Measurements from ENCODE around the gene ATP1B3.

The ATP1B3 gene

DNA sequence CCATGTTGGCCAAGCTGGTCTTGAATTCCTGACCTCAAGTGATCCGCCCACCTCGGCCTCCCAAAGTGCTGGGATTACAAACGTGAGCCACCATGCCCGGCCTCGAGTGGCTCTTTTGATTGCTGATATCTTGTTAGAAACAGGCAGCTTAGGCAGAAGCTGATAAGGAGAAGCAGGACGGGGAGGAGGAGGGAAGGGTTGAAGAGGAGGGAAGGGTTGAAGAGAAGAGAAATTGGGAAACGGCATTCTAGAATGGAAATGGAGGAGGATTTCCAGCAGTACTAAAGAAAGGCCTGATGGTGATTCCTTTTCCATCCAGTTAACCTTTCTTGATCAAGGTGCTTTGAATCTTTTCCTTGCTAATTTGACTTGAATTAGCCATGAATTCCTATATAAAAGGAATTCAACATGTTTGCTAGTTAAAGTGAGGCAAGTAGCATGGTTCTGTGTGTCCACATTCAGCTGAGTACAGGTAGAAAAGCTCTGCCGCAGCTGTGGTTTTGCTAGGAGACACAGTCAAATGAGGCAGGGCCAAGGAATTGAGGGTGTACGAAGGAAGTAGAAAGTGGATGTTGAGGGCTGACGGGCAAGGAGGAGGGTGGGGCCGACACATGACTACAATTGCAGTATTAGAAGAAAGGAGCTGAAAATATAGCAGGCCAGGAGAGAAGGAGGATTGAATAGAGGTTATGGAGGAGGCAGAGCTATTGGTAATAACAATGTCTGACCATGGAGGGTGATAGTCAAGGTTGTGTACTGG lies 27.2 kb upstream of the ATP1B3 start:
- TF ChIP-seq GATA1 (IDR thresholded peaks at IDR 0.05; ENCODE audit: low read depth, low read length) = peak; percentile 81
- no peak for TF ChIP-seq POLR2A (IDR thresholded peaks at IDR 0.05; ENCODE audit: low read length)
- DNase-seq = peak; percentile 94 to 97

DNA sequence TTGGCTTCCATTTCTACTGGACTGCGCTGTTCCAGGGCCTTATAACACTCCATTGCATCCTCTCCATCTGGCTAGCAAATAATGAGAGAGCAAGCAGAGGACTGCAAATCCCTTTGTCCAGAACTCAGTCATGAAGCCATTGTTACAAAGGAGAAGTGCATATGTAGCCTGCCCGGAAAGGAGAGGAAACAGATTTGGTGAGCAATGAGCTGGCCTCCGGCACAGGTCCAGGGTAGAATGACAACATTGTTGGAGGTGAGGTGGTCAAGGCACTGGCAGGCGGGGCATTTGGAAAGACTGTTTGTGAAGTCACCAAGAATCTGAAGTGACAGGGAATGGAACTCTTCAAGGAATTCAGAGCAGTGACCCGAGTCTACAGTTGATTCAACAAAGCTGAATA lies 25.0 kb upstream of the ATP1B3 start:
- TF ChIP-seq GATA1 (IDR thresholded peaks at IDR 0.05; ENCODE audit: low read depth, low read length) = no peak
- DNase-seq = no peak

DNA sequence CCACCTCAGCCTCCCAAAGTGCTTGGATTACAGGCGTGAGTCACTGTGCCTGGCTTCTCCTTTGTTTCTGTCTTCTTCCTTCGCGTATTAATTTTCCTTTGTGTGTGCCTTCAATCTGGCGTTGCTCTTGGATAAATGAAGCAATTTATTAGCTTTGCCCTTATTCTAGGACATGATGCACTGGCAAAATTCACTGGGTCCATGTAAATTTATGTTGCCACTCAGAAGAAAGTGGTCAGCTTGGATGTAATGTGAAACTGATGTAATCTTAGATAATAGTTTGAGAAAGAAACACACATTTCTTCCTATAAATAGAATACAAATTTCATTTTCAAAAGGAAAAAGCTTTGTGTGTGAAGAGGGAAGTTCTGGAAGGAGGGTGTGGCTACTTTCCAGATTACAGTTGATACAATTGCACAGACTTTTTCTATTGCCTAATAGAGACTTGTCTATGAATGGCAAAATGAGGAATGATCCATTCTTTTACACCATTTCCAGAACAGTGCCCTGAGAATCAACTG lies 23.3 kb upstream of the ATP1B3 start:
- no peak for TF ChIP-seq POLR2A (IDR thresholded peaks at IDR 0.05; ENCODE audit: low read length)
- no peak for DNase-seq

DNA sequence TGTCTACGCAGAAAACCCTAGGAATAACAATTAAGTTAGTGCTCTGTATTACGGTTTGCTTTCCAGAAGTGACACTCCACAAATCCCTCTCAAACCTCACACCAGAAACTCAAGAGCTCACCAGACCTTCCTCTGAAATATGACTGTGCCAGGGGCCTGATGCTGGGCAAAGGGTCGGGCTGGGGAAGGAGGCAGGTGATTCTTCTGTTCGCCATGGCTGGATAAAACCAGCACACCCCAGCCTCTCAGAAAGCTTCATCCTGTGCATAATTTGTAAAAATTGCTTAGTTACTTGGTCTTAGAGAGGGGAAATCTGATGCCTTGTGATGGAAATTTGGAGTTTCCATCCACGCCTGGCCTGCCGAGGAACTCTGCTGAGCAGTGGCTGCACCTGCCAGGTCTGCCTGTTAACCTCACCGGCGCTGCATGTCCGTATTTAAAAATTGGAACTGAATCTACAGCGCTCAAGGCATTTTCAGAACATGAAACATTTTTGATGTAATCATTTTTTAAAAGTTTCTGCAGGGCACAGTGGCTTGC lies 22.7 kb upstream of the ATP1B3 start:
- DNase-seq = no peak
- TF ChIP-seq GATA1 (IDR thresholded peaks at IDR 0.05; ENCODE audit: low read depth, low read length) = no peak
- no peak for TF ChIP-seq POLR2A (IDR thresholded peaks at IDR 0.05; ENCODE audit: low read length)

DNA sequence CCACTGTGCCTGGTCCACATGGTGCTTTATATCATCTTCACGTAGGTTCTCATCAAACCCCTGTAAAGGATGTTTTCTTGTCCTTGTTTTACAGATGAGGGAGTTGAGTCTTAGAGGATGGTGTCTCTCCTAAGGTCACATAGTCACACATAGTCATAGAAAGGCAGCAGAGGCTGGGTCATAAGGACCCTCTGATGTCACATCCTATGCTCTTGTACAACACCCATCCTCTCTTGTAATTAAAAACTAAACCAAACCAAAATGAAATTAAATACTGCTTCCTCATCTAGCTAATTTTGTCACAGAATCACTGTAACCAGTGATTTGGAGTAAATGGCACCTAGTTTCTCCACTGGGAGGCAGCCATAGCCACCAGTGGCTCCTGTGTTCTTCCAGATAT lies 21.8 kb upstream of the ATP1B3 start:
- TF ChIP-seq GATA1 (IDR thresholded peaks at IDR 0.05; ENCODE audit: low read depth, low read length) (no peak), POLR2A (IDR thresholded peaks at IDR 0.05; ENCODE audit: low read length) (no peak)
- no peak for DNase-seq

DNA sequence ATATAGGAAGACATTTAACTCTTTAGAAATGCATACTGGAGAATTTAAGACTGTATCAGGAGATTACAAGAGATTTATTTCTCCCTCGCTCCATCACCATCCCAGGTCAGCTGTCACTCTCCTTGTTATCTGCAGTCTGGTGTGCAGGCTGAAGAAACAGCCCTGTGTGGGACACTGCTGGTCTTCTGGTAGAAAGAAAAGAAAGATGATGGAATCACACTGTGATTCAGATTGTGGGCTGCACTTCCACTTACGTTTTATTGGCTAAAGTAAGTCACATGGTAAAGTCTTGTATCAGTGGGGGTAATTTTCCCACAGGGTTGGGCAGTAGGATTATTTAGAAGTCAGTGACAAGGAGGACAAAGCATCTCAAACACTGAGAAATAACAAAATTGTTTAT lies 18.1 kb upstream of the ATP1B3 start:
- TF ChIP-seq POLR2A (IDR thresholded peaks at IDR 0.05; ENCODE audit: low read length) = no peak
- TF ChIP-seq GATA1 (IDR thresholded peaks at IDR 0.05; ENCODE audit: low read depth, low read length) = no peak
- DNase-seq = no peak

DNA sequence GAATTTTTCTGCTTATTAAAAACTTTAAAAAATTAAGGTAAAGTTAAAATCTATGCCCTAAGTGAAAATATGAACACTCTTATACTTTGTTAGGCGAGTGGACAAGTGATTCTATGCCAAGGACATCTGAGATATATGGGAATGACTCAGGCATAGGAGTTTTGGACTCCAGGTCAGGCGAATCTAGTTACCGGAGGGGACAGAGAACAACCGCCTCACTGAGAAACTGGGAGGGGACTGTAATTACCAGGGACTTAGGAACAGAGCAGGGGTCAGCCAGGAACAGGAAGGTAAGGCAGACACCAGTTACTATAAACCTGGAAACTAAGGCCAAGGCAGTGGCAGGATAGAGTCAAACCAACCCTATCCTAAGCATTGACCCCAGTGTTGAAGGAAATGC lies 16.8 kb upstream of the ATP1B3 start:
- DNase-seq = no peak
- no peak for TF ChIP-seq GATA1 (IDR thresholded peaks at IDR 0.05; ENCODE audit: low read depth, low read length)
- no peak for TF ChIP-seq POLR2A (IDR thresholded peaks at IDR 0.05; ENCODE audit: low read length)

DNA sequence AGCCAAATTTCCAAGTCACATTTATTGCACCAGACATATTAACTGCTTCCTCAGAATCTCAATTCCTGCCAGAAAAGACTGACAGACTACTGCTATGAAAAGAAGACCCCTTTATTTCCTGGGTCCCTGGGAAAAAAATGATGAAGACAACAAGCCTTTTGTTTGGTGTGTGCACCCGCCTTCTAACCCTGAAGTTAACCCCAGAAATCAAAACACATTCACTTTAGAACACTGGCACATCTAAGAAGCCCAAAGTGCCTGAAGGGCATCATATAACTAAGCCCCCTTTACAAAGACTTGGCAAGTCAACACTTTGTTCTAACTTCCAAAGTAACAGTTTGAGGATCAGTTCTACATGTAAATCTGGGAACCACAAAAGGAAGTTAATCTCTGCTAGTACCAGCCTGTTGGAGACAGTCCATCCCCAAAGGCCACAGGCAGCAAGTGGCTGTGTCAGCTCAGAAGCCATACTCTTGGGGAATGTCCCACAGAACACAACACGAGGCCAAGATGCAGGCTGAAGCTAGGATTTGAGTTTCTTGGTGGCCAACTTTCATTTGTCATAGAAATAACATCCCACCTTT lies 16.3 kb upstream of the ATP1B3 start:
- TF ChIP-seq POLR2A (IDR thresholded peaks at IDR 0.05; ENCODE audit: low read length) (no peak), GATA1 (IDR thresholded peaks at IDR 0.05; ENCODE audit: low read depth, low read length) (no peak)
- no peak for DNase-seq

DNA sequence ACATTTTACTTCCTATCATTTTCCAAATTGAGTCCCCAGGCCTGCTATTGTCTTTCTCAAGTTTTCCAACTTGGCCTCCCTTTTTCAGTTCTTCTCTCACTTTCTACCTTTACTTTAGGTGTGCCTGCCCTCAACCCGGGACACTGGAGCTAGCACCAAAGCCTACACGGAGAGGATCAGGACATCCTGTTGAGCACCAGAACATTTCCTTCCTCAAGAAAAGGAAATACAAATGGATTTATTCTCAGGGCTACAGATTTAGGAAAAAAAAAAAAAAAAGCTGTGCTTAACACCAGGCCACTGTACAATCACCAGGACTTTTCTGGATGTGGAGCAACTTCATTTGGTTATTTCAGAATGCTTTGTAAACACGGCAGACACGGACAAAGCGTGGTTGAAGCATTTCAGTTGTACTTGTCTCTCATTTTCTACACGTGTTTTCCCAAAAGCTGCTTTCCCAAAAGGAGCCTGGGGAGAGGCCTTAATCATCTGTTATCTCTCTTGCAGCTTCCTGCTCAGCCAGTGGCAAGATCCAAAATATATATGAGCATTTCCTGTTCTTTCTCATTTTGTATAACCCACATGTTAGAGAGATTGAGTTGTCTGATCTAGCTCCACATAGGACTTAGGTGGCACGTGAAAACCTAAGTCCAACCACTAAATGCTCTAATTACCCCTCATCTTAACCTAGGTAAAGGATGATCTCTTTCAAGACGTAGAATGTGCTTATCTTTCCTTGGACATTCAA lies 15.5 kb upstream of the ATP1B3 start:
- TF ChIP-seq GATA1 (IDR thresholded peaks at IDR 0.05; ENCODE audit: low read depth, low read length) (no peak), POLR2A (IDR thresholded peaks at IDR 0.05; ENCODE audit: low read length) (no peak)
- DNase-seq = no peak

DNA sequence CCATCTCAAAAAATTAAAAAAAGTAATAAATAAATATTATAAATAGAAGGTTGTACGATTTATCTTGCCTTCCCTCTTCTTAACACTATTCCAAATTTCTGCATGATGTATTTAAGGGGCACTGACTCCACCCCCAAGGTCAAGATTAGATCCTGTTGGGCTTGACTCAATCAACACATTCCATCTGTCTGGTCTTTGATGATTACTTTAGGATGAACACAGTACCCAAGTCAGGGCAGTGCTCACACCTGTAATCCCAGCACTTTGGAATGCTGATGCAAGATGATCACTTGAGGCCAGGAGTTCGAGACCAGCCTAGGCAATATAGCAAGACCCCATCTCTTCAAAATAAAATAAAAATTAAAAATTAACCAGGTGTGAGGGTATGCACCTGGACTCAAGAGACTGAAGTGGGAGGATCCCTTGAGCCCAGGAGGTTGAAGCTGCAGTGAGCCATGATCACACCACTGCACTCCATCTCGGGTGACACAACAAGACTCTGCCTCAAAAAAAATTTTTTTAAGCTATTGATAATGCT lies 14.1 kb upstream of the ATP1B3 start:
- TF ChIP-seq POLR2A (IDR thresholded peaks at IDR 0.05; ENCODE audit: low read length) = no peak
- no peak for TF ChIP-seq GATA1 (IDR thresholded peaks at IDR 0.05; ENCODE audit: low read depth, low read length)
- DNase-seq = peak in 1 of 2 experiments; percentile 62

DNA sequence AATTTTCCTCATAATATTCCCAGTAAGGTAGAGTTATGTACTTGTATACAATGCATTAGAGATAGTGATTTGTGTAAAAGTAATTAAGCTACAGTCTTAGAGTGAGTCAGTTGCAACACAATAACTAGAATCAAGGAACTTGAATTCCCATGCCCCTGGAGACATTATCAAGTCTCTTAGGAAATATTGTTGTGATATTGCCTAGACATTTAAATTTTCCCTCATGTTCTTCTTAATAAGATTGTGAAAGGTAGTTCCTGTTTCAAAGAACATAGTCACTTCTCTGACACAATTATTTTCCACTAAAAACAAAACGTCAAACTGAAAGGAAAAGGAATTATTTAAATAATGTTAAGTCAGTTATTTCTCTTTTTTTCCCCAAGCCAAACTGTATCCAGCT lies 13.0 kb upstream of the ATP1B3 start:
- DNase-seq = no peak
- TF ChIP-seq GATA1 (IDR thresholded peaks at IDR 0.05; ENCODE audit: low read depth, low read length) = no peak
- TF ChIP-seq POLR2A (IDR thresholded peaks at IDR 0.05; ENCODE audit: low read length) = no peak

DNA sequence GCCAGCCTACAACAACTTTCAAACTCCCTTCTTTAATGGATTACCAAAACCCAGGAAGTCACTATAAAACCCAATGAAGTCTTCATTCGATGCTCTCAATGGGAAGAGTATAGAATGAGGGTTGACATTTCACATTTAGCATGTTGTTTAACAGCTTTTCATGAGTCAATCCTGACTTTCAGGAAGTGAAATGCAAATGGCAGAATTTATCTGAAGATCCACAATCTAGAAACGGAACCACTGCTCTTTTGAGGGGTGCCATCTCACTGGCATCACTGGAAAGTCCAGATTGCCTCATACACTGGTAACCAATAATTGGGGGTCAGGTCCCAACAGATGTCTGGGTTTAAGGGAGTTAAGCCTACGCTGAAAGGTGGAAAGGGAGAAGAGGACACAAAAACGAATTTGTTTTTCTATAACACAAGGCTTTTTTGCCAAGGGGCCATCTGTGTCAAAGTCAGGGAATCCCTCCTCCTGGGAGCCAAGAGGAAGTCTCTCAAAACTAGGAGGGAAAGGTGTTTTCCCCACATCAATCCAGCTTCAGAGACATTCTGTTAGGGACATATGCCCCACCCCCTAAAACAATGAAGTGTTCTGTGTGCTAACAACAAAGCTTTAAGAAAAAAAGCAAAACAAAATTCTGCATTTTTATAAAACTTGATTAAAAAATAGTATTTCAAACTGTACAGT lies 12.0 kb upstream of the ATP1B3 start:
- DNase-seq = no peak
- no peak for TF ChIP-seq GATA1 (IDR thresholded peaks at IDR 0.05; ENCODE audit: low read depth, low read length)

DNA sequence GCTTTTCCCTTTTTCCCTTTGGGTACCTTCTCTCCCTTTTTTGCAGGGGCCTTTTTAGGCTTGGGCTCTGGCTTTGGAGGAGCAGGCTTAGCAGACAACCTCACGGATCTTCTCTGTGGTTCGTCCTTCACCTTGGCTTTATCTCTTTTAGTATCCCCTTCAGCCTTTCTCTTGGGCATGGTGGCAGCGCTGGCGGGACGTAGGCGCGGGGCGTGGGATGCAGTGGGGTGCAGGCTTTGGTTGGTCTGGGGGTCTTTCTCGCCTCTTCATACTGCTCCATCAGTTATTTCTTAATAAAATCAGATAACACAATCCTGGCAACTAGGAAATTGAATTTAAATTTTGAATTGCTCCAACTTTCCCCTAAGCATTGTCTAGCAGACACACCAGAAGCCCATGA lies 11.3 kb upstream of the ATP1B3 start:
- TF ChIP-seq GATA1 (IDR thresholded peaks at IDR 0.05; ENCODE audit: low read depth, low read length) (no peak), POLR2A (IDR thresholded peaks at IDR 0.05; ENCODE audit: low read length) (no peak)
- no peak for DNase-seq
